GM23338 (cell line): ENCODE results near the gene LRMDA. TPM values are rescaled to one million over a fixed set of nuclear protein-coding genes. Genes with fewer than 3 reads are reported as not detected.

Source experiments
- ATAC-seq: fragments of 200-7000 bp; cut with Tn5 transposase; 3 replicates; pipeline ENCODE4 v1.9.1; 2020
- DNase-seq: peaks from one replicate; pipeline ENCODE4 v3.0.0-alpha.2; 2015; ENCODE audit warnings: low spot score
- H2AFZ ChIP-seq: fragments of 200-600 bp; sonication (generic); 2 replicates; pipeline ENCODE4 v1.8.0; 2016; ENCODE audit warnings: antibody characterized with exemption, mild to moderate bottlenecking, moderate library complexity
- H3F3A ChIP-seq: fragments of 200-600 bp; sonication (generic); replicated peaks from 2 replicates; pipeline ENCODE4 v1.8.0; 2017; ENCODE audit warnings: antibody characterized with exemption, mixed run types, low read depth
- H3K27ac ChIP-seq: fragments of 200-600 bp; sonication (generic); 2 replicates; pipeline ENCODE4 v1.6.1; 2016; ENCODE audit warnings: low read depth
- H3K27me3 ChIP-seq: fragments of 200-600 bp; sonication (generic); 2 replicates; pipeline ENCODE4 v1.8.0; 2016; ENCODE audit warnings: mild to moderate bottlenecking, mixed run types, moderate library complexity; ENCODE audit not compliant: insufficient read depth
- H3K36me3 ChIP-seq: fragments of 200-600 bp; sonication (generic); 2 replicates; pipeline ENCODE4 v1.8.0; 2016; ENCODE audit warnings: mild to moderate bottlenecking; ENCODE audit not compliant: insufficient read depth
- H3K4me1 ChIP-seq: fragments of 200-600 bp; sonication (generic); 2 replicates; pipeline ENCODE4 v1.8.0; 2016; ENCODE audit warnings: mild to moderate bottlenecking, moderate library complexity; ENCODE audit not compliant: insufficient read depth
- H3K4me2 ChIP-seq: fragments of 200-600 bp; sonication (generic); 2 replicates; pipeline ENCODE4 v1.7.1; 2017; ENCODE audit warnings: mixed run types
- H3K4me3 ChIP-seq: fragments of 200-600 bp; sonication (generic); 2 replicates; pipeline ENCODE4 v1.6.1; 2016; ENCODE audit warnings: mixed run types
- H3K79me2 ChIP-seq: fragments of 200-600 bp; sonication (generic); replicated peaks from 2 replicates; pipeline ENCODE4 v1.8.0; 2017; ENCODE audit warnings: mild to moderate bottlenecking; ENCODE audit not compliant: insufficient read depth
- H3K9me2 ChIP-seq: fragments of 200-600 bp; sonication (generic); 2 replicates; pipeline ENCODE4 v1.8.0; 2017; ENCODE audit not compliant: insufficient read depth
- H4K20me1 ChIP-seq: fragments of 200-600 bp; sonication (generic); replicated peaks from 2 replicates; pipeline ENCODE4 v1.8.0; 2017; ENCODE audit warnings: mild to moderate bottlenecking; ENCODE audit not compliant: insufficient read depth
- H3K27ac Mint-ChIP-seq: 2 replicates; pipeline ENCODE4 v1.8.0; 2020; ENCODE audit warnings: inconsistent platforms, mild to moderate bottlenecking, moderate library complexity, mixed read lengths
- H3K27me3 Mint-ChIP-seq: 3 replicates; pipeline ENCODE4 v1.8.0; 2022; ENCODE audit warnings: low read depth, mild to moderate bottlenecking, moderate library complexity, mixed read lengths, inconsistent platforms; ENCODE audit not compliant: insufficient read depth, poor library complexity
- H3K36me3 Mint-ChIP-seq: 3 replicates; pipeline ENCODE4 v1.8.0; 2021; ENCODE audit warnings: low read depth, mild to moderate bottlenecking, inconsistent platforms, moderate library complexity, mixed read lengths
- H3K4me1 Mint-ChIP-seq: 3 replicates; pipeline ENCODE4 v1.8.0; 2020; ENCODE audit warnings: mild to moderate bottlenecking, inconsistent platforms, mixed read lengths
- H3K4me3 Mint-ChIP-seq: 3 replicates; pipeline ENCODE4 v1.8.0; 2021; ENCODE audit warnings: moderate library complexity, mild to moderate bottlenecking, inconsistent platforms, mixed read lengths
- H3K9me3 Mint-ChIP-seq: 3 replicates; pipeline ENCODE4 v1.8.0; 2020; ENCODE audit warnings: moderate library complexity, mild to moderate bottlenecking, inconsistent platforms, mixed read lengths
- CREB1 ChIP-seq: fragments of 250-450 bp; sonication (Bioruptor Pico); IDR thresholded peaks from 2 replicates; pipeline ENCODE4 v1.5.0; 2020; ENCODE audit warnings: low read depth, mild to moderate bottlenecking, moderate library complexity
- EZH2 ChIP-seq: fragments of 200-600 bp; sonication (generic); IDR thresholded peaks from one replicate; pipeline ENCODE4 v1.8.0; 2017; ENCODE audit warnings: antibody characterized with exemption, mild to moderate bottlenecking, low read depth; ENCODE audit not compliant: unreplicated experiment
- JUNB ChIP-seq: IDR thresholded peaks from one replicate; pipeline ENCODE4 v1.6.1; 2016; ENCODE audit warnings: antibody characterized with exemption; ENCODE audit not compliant: unreplicated experiment
- NANOG ChIP-seq: IDR thresholded peaks from 2 replicates; pipeline ENCODE4 v1.6.1; 2016; ENCODE audit warnings: antibody characterized with exemption, borderline replicate concordance
- POLR2AphosphoS5 ChIP-seq: IDR thresholded peaks from 2 replicates; pipeline ENCODE4 v1.6.1; 2016; ENCODE audit warnings: antibody characterized with exemption, low read depth
- STAT1 ChIP-seq: IDR thresholded peaks from one replicate; pipeline ENCODE4 v1.6.1; 2016; ENCODE audit warnings: antibody characterized with exemption; ENCODE audit not compliant: unreplicated experiment
- ZNF114 ChIP-seq: fragments of 250-450 bp; sonication (Bioruptor Pico); IDR thresholded peaks from 2 replicates; pipeline ENCODE4 v1.5.0; 2020; ENCODE audit warnings: mild to moderate bottlenecking, moderate library complexity
- ZNF331 ChIP-seq: fragments of 250-450 bp; sonication (Bioruptor Pico); IDR thresholded peaks from 2 replicates; pipeline ENCODE4 v1.5.0; 2020; ENCODE audit warnings: low read depth, mild to moderate bottlenecking, moderate library complexity
- polyA plus RNA-seq: library from polyadenylated mRNA; unstranded; fragments of >200 nt; fragmentation: Nextera tagmentation; extraction: Ambion mirVana; gene quantifications from 2 replicates; pipeline ENCODE4 v1.2.1, GENCODE V29; 2016
- total RNA-seq: library from RNA; depleted of rRNA; stranded (reverse); fragments of >200 nt; shearing (Covaris generic); gene quantifications from 2 replicates; pipeline ENCODE4 v1.2.3, GENCODE V29; 2014
- TF ChIP-seq, protein P1 (sequence below): fragments of 250-450 bp; sonication (Bioruptor Pico); IDR thresholded peaks from 2 replicates; pipeline ENCODE4 v1.5.0; 2020; ENCODE audit warnings: mild to moderate bottlenecking, moderate library complexity
- TF ChIP-seq, protein P2 (sequence below), 2 experiments: fragments of 200-600 bp in 1 of 2; sonication (generic) in 1 of 2; conservative IDR thresholded peaks; 2 replicates each; pipeline versions ENCODE4 v1.5.1 to v1.6.1; 2016 to 2017; ENCODE audit warnings: antibody characterized with exemption in 2 of 2, low read depth in 2 of 2, mild to moderate bottlenecking in 2 of 2, moderate library complexity in 1 of 2
- TF ChIP-seq, protein P3 (sequence below): IDR thresholded peaks from 2 replicates; pipeline ENCODE4 v1.6.1; 2016; ENCODE audit warnings: antibody characterized with exemption

Gene LRMDA
- total and polyA plus RNA-seq, 2 experiments from 2014 or later = 0.90 to 1.8 TPM

DNA sequence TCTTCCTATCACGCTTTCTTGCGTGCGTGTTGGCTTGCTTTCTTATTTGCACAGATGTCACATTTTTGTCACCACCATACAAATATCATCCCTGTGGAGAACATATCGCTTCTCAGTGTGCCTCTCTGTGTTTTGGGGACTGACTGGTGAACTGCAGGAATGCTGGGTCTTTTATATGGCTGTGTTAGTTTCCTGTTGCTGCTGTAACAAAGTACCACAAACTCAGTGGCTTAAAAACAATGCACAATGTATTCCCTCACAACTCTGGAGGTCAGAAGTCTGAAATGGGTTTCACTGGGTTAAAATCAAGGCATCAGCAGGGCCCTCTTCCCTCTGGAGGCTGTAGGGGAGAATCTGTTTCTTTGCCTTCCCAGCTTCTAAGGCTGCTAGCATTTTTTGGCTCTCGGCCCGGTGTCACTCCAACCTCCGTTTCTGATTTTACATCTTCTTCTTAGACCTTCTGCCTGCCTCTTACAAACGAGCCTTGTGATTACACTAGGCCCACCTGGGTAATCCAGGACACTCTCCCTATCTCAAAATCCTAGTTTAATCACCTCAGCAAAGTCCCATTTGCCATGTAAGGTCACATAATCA, 82.0 kb downstream of the LRMDA start (continued):
- TF ChIP-seq, protein P1, sequence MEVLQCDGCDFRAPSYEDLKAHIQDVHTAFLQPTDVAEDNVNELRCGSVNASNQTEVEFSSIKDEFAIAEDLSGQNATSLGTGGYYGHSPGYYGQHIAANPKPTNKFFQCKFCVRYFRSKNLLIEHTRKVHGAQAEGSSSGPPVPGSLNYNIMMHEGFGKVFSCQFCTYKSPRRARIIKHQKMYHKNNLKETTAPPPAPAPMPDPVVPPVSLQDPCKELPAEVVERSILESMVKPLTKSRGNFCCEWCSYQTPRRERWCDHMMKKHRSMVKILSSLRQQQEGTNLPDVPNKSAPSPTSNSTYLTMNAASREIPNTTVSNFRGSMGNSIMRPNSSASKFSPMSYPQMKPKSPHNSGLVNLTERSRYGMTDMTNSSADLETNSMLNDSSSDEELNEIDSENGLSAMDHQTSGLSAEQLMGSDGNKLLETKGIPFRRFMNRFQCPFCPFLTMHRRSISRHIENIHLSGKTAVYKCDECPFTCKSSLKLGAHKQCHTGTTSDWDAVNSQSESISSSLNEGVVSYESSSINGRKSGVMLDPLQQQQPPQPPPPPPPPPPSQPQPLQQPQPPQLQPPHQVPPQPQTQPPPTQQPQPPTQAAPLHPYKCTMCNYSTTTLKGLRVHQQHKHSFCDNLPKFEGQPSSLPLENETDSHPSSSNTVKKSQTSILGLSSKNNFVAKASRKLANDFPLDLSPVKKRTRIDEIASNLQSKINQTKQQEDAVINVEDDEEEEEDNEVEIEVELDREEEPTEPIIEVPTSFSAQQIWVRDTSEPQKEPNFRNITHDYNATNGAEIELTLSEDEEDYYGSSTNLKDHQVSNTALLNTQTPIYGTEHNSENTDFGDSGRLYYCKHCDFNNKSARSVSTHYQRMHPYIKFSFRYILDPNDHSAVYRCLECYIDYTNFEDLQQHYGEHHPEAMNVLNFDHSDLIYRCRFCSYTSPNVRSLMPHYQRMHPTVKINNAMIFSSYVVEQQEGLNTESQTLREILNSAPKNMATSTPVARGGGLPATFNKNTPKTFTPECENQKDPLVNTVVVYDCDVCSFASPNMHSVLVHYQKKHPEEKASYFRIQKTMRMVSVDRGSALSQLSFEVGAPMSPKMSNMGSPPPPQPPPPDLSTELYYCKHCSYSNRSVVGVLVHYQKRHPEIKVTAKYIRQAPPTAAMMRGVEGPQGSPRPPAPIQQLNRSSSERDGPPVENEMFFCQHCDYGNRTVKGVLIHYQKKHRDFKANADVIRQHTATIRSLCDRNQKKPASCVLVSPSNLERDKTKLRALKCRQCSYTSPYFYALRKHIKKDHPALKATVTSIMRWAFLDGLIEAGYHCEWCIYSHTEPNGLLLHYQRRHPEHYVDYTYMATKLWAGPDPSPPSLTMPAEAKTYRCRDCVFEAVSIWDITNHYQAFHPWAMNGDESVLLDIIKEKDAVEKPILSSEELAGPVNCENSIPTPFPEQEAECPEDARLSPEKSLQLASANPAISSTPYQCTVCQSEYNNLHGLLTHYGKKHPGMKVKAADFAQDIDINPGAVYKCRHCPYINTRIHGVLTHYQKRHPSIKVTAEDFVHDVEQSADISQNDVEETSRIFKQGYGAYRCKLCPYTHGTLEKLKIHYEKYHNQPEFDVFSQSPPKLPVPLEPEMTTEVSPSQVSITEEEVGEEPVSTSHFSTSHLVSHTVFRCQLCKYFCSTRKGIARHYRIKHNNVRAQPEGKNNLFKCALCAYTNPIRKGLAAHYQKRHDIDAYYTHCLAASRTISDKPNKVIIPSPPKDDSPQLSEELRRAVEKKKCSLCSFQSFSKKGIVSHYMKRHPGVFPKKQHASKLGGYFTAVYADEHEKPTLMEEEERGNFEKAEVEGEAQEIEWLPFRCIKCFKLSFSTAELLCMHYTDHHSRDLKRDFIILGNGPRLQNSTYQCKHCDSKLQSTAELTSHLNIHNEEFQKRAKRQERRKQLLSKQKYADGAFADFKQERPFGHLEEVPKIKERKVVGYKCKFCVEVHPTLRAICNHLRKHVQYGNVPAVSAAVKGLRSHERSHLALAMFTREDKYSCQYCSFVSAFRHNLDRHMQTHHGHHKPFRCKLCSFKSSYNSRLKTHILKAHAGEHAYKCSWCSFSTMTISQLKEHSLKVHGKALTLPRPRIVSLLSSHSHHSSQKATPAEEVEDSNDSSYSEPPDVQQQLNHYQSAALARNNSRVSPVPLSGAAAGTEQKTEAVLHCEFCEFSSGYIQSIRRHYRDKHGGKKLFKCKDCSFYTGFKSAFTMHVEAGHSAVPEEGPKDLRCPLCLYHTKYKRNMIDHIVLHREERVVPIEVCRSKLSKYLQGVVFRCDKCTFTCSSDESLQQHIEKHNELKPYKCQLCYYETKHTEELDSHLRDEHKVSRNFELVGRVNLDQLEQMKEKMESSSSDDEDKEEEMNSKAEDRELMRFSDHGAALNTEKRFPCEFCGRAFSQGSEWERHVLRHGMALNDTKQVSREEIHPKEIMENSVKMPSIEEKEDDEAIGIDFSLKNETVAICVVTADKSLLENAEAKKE (CRISPR knock-in tag) = no peak
- TF ChIP-seq, protein P2, sequence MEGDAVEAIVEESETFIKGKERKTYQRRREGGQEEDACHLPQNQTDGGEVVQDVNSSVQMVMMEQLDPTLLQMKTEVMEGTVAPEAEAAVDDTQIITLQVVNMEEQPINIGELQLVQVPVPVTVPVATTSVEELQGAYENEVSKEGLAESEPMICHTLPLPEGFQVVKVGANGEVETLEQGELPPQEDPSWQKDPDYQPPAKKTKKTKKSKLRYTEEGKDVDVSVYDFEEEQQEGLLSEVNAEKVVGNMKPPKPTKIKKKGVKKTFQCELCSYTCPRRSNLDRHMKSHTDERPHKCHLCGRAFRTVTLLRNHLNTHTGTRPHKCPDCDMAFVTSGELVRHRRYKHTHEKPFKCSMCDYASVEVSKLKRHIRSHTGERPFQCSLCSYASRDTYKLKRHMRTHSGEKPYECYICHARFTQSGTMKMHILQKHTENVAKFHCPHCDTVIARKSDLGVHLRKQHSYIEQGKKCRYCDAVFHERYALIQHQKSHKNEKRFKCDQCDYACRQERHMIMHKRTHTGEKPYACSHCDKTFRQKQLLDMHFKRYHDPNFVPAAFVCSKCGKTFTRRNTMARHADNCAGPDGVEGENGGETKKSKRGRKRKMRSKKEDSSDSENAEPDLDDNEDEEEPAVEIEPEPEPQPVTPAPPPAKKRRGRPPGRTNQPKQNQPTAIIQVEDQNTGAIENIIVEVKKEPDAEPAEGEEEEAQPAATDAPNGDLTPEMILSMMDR (conservative IDR thresholded peaks at IDR 0.05; ENCODE audit: low read depth in 2 of 2) = no peak
- TF ChIP-seq ZNF331 (CRISPR knock-in tag) (no peak), ZNF114 (CRISPR knock-in tag) (no peak), JUNB (no peak)

DNA sequence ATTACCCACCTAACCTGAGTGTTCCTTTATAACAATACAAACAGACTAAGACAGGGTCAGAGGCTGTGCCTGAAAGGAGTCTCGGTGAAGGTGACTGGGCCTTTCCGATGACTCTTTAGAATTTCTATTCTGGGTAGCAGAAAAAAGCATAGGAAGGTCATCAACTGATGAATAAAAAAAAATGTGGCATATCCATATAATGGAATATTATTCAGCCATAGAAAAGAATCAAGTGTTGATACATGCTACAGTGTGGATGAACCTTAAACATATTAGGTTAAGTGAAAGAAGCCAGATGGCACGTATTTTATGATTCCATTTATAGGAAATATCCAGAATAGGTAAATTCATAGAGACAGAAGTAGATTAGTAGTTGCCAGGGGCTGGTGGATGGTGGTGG, 83.4 kb downstream of the LRMDA start:
- Histone ChIP-seq H3K4me1 (peaks cover 10% of the 10 kb centered on the region; the same call in 1 of the 2 replicates), H2AFZ (no peak overlapping the region), H3K9me2 (no peaks in the 10 kb centered on the region), H3F3A (no peaks in the 10 kb centered on the region), H3K27me3 (no peaks in the 10 kb centered on the region; the same call in 1 of the 2 replicates), H4K20me1 (no peaks in the 10 kb centered on the region; the same call in 1 of the 2 replicates), H3K4me2 (no peak overlapping the region), H3K79me2 (no peaks in the 10 kb centered on the region), H3K27ac (no peak overlapping the region), H3K36me3 (no peaks in the 10 kb centered on the region), H3K4me3 (no peak overlapping the region)
- Mint-ChIP-seq H3K9me3 (peaks cover 10% of the 10 kb centered on the region), H3K4me1 (peaks cover 13% of the 10 kb centered on the region), H3K27me3 (peaks cover 3% of the 10 kb centered on the region), H3K36me3 (peaks cover 5% of the 10 kb centered on the region; the same call in 2 of the 3 replicates), H3K27ac (no peak overlapping the region), H3K4me3 (no peak overlapping the region)
- no peak for DNase-seq
- no peak for ATAC-seq
- TF ChIP-seq, protein P2 (conservative IDR thresholded peaks at IDR 0.05; ENCODE audit: low read depth in 2 of 2) = no peak
- TF ChIP-seq CREB1 (CRISPR knock-in tag) (no peak), ZNF114 (CRISPR knock-in tag) (no peak), STAT1 (no peak), POLR2AphosphoS5 (no peak), EZH2 (no peak), ZNF331 (CRISPR knock-in tag) (no peak), NANOG (no peak)
- TF ChIP-seq, protein P3, sequence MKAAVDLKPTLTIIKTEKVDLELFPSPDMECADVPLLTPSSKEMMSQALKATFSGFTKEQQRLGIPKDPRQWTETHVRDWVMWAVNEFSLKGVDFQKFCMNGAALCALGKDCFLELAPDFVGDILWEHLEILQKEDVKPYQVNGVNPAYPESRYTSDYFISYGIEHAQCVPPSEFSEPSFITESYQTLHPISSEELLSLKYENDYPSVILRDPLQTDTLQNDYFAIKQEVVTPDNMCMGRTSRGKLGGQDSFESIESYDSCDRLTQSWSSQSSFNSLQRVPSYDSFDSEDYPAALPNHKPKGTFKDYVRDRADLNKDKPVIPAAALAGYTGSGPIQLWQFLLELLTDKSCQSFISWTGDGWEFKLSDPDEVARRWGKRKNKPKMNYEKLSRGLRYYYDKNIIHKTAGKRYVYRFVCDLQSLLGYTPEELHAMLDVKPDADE = no peak
